CD4-positive, alpha-beta T cell treated with Interleukin-1 beta for 1 hour (primary cell): ENCODE results near the gene NHLH2.

Experiments used
- DNase-seq, 2 donors: peaks; one replicate each; pipeline ENCODE4 v3.0.0-alpha.2; 2020 to 2022

The NHLH2 gene

DNA sequence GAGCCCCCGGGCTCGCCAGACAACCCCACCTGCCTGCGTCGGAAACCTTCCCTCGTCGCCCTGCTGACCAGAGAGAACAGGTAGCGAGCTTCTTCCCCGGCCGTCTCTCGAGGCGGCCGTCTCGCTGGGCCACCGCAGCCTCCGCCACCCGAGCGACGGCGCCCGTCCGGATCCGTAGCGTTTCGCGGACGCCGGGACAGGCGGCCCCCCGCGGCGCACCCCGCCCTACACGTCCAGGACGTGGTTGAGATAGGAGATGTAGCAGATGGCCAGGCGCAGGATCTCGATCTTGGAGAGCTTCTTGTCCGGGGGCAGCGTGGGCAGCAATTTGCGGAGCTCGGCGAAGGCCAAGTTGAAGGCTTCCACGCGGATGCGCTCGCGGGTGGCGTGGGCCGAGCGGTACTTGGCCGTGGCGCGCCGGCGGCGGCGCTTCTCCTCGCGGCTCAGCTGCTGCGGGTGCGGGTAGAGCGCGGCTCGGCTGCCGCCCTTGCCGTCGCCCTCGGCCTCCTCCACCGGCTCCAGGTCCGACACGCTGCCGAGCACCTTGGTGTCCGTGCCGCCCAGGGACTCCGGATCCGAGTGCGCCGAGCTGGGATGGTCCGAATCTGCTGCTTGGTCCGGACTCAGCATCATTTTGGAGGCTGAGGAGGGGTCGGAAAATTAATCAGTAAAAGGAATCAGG lies 3.0 kb downstream of the NHLH2 start:
- no peak for DNase-seq

GRCh38 chr1:115837341-115837739 lies 3.6 kb downstream of the NHLH2 start:
- DNase-seq: no peak

DNA sequence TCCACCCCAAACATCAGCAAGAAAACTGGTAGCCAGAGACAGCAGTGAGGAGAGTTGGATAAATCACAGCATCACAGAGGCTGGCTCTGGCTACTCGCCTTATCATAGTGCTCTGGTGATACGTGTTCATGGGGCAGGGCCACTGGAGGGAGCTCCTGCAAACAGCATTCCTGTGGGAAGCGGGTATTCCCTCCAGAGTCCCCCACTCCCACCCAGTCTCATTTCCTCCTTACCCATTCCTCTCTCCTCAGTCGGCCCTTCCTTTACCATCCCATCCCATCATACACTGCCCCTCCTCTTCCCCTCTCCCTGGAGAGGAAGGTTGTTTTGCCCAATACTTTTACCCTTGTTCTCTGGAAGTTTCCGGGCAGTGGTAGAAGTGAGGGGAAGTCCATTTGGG lies 7.1 kb downstream of the NHLH2 start:
- DNase-seq: no peak

GRCh38 chr1:115832651-115833050 lies 8.3 kb downstream of the NHLH2 start:
- DNase-seq: no peak

DNA sequence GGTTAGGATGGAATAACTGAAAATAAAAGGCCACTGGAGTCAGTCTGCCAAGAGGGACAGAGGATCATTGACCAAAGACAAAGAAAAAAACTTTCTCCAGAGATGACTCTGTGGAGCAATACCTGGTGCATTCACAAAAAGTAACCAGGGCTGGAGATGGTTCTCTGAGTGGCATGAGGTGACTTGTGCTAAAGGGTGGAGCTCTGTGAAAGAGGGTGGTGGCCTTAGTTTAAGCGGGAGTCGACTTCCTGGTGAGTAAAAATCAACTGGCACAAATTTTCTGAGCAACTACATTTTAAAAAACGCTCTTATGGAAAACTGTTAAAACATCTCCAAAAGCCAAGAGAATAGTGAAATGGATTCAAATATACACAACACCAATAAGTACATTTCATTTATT lies 10.0 kb downstream of the NHLH2 start:
- DNase-seq: no peak

DNA sequence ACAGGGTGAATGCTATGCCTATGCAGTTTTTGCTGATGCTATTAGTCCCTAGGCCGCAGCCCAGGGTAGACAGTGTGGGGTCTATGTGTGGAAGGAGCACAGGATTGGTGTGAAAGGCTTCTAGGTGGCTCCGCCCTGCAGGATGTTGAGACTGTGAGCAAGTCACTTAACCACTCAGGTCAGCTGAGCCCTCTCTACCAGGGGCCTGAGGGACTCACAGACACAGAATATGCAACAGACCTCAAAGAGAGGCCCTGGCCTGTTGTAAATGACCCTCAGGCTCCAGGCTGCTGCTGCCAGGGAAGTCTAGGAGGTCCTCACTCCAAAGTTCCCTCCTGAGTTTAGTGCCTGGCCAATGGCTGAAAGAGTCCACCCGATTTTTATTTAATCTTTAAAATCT lies 11.0 kb downstream of the NHLH2 start:
- no peak for DNase-seq

DNA sequence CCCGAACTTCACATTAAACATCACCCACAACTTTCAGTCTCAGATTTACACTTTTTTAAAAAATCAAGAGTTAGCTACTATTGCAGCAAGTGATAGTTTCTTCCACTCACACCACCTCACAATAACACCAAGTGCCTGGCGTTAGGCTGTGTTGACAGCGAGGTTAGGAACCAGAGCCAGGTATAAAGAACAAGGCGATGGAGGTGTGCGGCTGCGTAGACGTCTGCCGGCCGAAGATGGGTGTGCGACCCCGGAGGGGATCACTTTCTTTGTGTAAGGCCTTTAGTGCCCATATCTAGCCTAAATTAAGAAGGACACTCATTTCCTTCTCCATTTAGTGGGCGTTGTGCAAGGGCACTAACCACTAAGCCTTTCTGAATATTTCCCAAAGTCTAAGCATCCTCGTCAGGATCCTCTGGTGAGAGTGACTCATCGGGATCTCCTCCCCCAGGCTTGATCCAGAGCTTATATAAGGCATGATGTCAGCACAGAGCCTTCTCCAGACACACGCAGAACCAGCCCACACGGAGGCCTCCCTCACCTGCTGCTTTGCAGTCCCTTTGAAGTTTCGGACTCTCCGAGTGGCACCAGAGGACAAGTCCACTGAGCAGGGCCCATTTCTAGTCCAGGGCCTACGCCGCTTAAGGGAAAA lies 11.8 kb downstream of the NHLH2 start:
- peak in 1 of 2 donors; percentile 63 for DNase-seq

DNA sequence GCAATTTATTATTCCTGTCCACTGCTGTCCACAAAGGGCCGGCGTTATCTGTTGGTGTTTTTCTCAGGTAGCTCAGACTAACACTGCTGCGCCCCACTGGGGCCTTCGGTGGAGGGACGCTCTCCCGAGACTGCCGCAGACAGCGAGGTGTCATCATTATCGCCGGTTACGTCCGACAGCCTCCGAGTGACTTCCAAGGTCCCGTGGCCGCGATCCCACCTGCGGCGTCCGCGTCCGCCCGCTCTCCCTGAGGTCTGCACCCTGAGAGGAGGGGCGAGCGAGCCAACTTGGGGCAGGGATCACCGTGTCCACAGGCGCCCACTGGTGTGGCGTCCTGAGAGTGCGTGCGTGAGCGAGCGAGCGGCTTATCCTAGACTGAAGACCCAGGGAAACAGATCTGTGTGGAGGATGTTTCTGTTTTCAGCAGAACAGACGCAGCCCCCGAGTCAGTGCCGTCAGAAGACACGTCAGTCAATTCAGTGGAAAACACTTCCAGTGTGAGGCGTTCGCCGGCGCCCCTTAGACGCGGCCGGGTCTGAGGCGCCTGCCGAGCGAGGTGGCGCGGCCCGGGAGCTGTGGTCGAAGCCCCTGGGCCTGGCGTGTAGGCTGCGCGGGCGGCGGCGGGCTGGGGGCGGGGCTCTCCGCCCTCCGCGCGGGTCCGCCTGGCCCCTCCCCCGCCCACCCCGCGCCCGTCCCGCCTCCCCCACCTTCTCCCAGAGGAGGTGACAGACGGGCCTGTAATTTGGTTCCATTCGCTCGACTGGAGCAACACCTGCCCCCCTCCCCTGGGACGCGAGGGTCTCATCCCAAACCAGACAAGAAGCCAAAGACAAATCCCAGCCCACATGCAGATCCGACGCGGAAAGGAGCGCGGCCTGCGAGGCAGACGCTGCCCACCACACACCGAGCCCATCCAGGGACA lies 12.6 kb downstream of the NHLH2 start:
- DNase-seq: peak in 1 of 2 donors; percentile 24

GRCh38 chr1:115827452-115828044 lies 13.4 kb downstream of the NHLH2 start:
- DNase-seq: no peak

GRCh38 chr1:115826628-115827027 lies 14.3 kb downstream of the NHLH2 start:
- DNase-seq: no peak

GRCh38 chr1:115822117-115822516 lies 18.8 kb downstream of the NHLH2 start:
- DNase-seq: no peak

DNA sequence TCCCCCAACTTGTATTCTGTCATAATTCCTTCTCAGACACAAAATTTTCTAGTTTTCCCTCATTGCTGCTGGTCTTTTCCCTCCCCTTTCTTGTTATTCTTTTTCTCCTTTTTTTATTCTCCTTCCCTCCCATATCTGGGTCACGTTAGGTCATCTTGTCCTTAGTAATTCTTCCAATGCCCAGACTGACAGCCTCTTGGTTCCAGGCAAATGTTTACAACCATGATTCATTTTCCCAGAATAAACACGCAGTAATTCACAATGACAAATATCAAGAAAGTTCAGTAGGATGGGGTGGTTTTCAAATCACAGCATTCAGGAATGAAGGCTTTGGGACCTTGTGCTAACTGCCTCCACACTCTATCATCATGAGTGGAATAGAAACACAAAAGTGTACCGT lies 25.2 kb downstream of the NHLH2 start:
- DNase-seq: no peak

DNA sequence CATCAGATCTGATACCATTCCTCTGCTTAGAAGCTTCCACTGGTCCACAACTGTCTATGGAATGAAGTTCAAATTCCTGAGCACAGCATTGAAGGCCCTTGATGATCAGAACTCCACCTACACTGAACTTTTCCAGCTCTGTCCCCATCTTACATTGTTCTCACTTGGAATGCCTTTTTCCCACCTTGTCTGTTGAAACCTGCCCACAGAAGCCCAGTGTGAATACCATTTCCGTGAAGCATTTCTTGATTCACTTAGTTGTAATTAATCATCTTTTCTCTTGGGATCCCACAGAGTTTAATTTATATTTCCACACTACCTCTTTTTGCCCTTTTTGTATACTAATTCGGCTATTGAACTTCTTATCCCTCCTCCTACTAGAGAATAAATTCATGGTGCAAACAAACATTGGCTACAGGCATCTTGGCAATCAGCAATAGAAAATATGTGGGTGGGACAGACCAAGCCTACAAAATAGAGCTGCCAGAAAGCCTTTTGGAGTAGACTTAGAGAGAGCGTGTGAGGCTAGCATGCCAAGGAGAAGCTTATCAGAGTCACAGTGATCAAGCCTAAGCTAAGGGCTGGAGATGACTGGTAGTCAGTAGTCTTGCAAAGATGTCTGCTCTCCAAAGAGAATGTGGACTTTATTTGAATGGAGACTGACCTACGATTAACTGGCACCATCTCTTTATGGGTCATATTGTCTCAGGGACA lies 26.1 kb downstream of the NHLH2 start:
- no peak for DNase-seq

DNA sequence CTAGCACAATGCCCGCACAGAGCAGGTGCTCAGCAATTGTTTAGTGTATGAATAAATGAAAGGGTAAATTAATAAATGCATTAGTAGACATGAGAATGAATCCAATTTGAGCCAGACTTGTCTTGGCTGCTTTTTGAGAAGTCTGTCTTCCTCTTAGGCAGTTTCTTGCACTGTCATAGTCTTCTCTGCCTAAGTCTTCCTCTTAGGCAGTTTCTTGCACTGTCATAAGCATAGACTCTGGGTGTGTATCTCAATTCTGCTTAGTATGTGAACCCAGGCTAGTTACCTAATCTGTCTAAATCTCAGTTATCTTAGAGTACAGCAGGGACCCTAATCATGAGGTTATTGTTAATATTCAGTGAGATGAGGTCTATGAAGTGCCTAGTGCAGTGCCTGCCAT lies 27.2 kb downstream of the NHLH2 start:
- DNase-seq: no peak

DNA sequence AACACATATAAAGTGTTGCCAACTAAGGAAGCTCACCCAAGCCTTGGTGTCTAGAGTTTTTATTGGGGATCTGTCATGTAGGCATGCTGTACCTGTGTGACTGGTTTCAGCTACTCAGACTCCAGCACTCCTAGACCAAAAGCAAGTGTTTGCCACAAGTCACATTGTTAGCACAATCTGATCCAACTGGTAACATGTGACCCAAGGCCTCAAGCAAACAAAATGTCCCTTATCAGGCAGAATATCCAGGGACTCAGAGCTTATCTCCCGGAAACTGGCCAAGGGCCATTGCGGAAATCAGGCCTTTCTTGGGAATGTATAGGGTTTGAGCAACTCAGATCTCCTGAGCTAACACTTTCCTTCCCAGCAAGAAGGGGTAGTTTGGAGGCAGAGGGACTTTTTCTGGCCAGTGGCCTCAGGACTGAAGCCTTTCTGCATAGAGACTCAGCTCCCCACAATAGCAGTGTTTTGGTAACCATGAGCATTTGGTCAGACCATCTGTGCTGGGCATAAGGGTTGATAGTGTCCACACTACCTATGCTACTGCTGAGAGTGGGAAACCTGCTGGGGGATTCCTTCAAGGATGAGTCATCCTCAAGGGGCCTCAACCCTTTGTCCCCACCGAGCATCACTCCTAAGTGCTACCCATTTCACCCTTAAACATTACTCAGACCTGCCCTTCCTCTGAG lies 29.6 kb downstream of the NHLH2 start:
- DNase-seq: no peak

- DNase-seq: no peak
These were observed 30.3 kb downstream of the NHLH2 start for GRCh38 chr1:115810609-115811008.

DNA sequence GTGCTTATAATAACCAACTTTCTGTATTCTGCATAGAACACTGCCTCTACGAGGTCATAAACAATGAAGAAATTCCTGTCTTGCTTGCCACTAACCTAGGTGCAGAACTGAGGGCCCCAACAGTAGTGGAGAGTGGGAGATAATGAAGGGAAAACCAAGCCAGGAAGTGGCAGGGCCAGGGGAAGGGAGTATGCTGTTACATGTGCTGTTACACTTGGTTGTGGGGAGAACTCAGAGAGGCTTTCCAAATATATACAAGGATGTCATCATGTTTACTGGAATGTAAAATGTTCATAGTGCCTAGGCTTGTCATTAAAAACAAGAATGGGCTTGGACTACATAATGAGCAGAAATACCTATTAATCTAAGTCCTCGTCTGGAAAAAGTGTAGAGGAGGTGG lies 31.1 kb downstream of the NHLH2 start:
- no peak for DNase-seq

DNA sequence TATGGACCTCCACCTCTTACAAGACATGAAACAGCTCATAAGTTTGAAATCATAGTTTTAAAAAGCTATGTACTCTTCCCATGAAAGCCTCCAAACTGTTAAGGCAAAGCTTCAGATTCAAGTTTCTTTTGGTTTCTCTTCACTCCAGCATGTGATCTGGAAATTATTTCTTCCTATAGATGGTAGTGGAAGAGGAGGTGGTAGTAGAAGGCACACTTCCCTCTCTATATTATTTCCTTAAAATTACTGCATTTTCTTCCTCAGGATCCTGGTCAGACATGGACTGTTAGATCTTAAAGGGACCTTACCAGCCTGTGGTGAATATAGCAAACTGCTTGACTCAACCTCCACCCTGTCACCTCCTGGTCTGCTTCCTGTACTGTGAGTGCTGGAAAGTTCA lies 31.9 kb downstream of the NHLH2 start:
- DNase-seq: no peak

DNA sequence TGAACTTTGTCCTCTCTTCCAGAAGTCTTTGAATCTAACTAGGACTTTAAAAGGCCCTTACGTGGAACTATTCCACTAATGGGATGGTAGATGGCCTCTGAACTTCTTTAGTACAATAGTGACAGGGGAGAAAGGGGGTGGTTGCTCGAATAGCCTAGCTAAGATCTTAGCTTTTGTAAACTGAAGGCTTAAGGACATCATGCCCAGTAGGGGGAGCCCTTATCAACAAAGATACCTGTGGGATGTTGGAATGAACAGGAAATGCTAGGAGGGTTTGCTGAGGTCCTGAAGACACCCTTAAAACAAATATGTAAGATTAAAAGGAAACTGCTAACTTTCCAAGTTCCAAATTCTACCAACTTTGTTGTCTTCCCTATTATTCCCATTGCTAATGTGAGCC lies 33.2 kb downstream of the NHLH2 start:
- peak; percentile 28 to 48 for DNase-seq

GRCh38 chr1:115805597-115805996 lies 35.3 kb downstream of the NHLH2 start:
- DNase-seq: no peak

- no peak for DNase-seq
These were observed 38.5 kb downstream of the NHLH2 start for GRCh38 chr1:115802416-115802815.

- DNase-seq: no peak
These were observed 43.4 kb downstream of the NHLH2 start for GRCh38 chr1:115797486-115797885.
